WTC11 (cell line): ENCODE data around the gene CACNA2D4. TPM values are rescaled to one million over a fixed set of nuclear protein-coding genes. Genes with fewer than 3 reads are reported as not detected.

Experiments used
- ATAC-seq: fragments of 200-7000 bp; cut with Tn5 transposase; 2 replicates; pipeline ENCODE4 v1.10.0; 2021; ENCODE audit warnings: mild to moderate bottlenecking, moderate library complexity
- CTCF ChIA-PET: fragments of 300-600 bp; sonication (Branson Sonifier 250); formaldehyde crosslinking; loops from one replicate; lab custom pipeline; 2021; ENCODE audit warnings: antibody characterized with exemption; lab: Charles Lee
- POLR2A ChIA-PET: fragments of 350-600 bp; sonication (Branson Sonifier 250); formaldehyde crosslinking; loops from one replicate; lab custom pipeline; 2021; ENCODE audit warnings: antibody characterized with exemption; lab: Charles Lee
- DNase-seq: peaks from one replicate; pipeline ENCODE4 v3.0.0; 2021; ENCODE audit warnings: low spot score
- H3K27ac Mint-ChIP-seq: 2 replicates; pipeline ENCODE4 v1.8.0; 2021; ENCODE audit warnings: mixed read lengths
- H3K27me3 Mint-ChIP-seq: 2 replicates; pipeline ENCODE4 v1.8.0; 2021; ENCODE audit warnings: low read depth, mild to moderate bottlenecking, moderate library complexity, mixed read lengths
- H3K36me3 Mint-ChIP-seq: 2 replicates; pipeline ENCODE4 v1.8.0; 2021; ENCODE audit warnings: mixed read lengths
- H3K4me1 Mint-ChIP-seq: 2 replicates; pipeline ENCODE4 v1.8.0; 2022; ENCODE audit warnings: mixed read lengths
- H3K4me3 Mint-ChIP-seq: 2 replicates; pipeline ENCODE4 v1.8.0; 2021; ENCODE audit warnings: mild to moderate bottlenecking, moderate library complexity, mixed read lengths
- H3K9me3 Mint-ChIP-seq: 2 replicates; pipeline ENCODE4 v1.8.0; 2021; ENCODE audit warnings: mixed read lengths
- ATF1 ChIP-seq: sonication (generic); formaldehyde crosslinking; IDR thresholded peaks from 2 replicates; pipeline ENCODE4 v1.8.1; 2023; ENCODE audit warnings: mild to moderate bottlenecking, moderate library complexity, missing genetic modification reagents
- ERG ChIP-seq: fragments of 250-450 bp; sonication (Bioruptor Pico); IDR thresholded peaks from 2 replicates; pipeline ENCODE4 v1.8.0; 2021; ENCODE audit warnings: mild to moderate bottlenecking
- HMGA2 ChIP-seq: fragments of 250-450 bp; sonication (Bioruptor Pico); IDR thresholded peaks from 2 replicates; pipeline ENCODE4 v1.4.0; 2021; ENCODE audit warnings: mild to moderate bottlenecking, moderate library complexity
- JAZF1 ChIP-seq: fragments of 250-450 bp; sonication (Bioruptor Pico); IDR thresholded peaks from 2 replicates; pipeline ENCODE4 v1.9.0; 2021; ENCODE audit warnings: moderate library complexity, mild to moderate bottlenecking, inconsistent platforms
- KAT7 ChIP-seq: sonication (generic); formaldehyde crosslinking; IDR thresholded peaks from 2 replicates; pipeline ENCODE4 v1.8.1; 2023; ENCODE audit warnings: missing genetic modification reagents, mild to moderate bottlenecking, borderline replicate concordance
- MYBL2 ChIP-seq: sonication (generic); formaldehyde crosslinking; IDR thresholded peaks from 2 replicates; pipeline ENCODE4 v1.8.1; 2023; ENCODE audit warnings: mild to moderate bottlenecking, moderate library complexity, missing genetic modification reagents
- OVOL2 ChIP-seq: fragments of 250-450 bp; sonication (Bioruptor Pico); IDR thresholded peaks from 2 replicates; pipeline ENCODE4 v1.9.0; 2021; ENCODE audit warnings: mild to moderate bottlenecking, borderline replicate concordance
- PRRX2 ChIP-seq: fragments of 250-450 bp; sonication (Bioruptor Pico); IDR thresholded peaks from 2 replicates; pipeline ENCODE4 v1.8.0; 2021; ENCODE audit warnings: mild to moderate bottlenecking
- SMAD4 ChIP-seq: sonication (generic); formaldehyde crosslinking; IDR thresholded peaks from 2 replicates; pipeline ENCODE4 v1.8.0; 2022; ENCODE audit warnings: mild to moderate bottlenecking, missing genetic modification reagents
- TCF7 ChIP-seq: sonication (generic); formaldehyde crosslinking; IDR thresholded peaks from 2 replicates; pipeline ENCODE4 v1.8.0; 2022; ENCODE audit warnings: mild to moderate bottlenecking, low read depth, missing genetic modification reagents, moderate library complexity
- TEAD1 ChIP-seq: sonication (generic); formaldehyde crosslinking; IDR thresholded peaks from 2 replicates; pipeline ENCODE4 v1.8.0; 2022; ENCODE audit warnings: mild to moderate bottlenecking, missing genetic modification reagents
- ZNF121 ChIP-seq: sonication (generic); formaldehyde crosslinking; IDR thresholded peaks from 2 replicates; pipeline ENCODE4 v1.8.0; 2023; ENCODE audit warnings: missing genetic modification reagents
- ZNF232 ChIP-seq: sonication (generic); formaldehyde crosslinking; IDR thresholded peaks from 2 replicates; pipeline ENCODE4 v1.8.0; 2022; ENCODE audit warnings: mild to moderate bottlenecking, missing genetic modification reagents
- ZNF263 ChIP-seq: sonication (generic); formaldehyde crosslinking; IDR thresholded peaks from 2 replicates; pipeline ENCODE4 v1.8.1; 2022; ENCODE audit warnings: low read depth, mild to moderate bottlenecking, moderate library complexity, missing genetic modification reagents
- ZNF416 ChIP-seq: fragments of 250-450 bp; sonication (Bioruptor Pico); IDR thresholded peaks from 2 replicates; pipeline ENCODE4 v1.9.0; 2021; ENCODE audit warnings: mild to moderate bottlenecking, inconsistent platforms
- ZNF532 ChIP-seq: fragments of 250-450 bp; sonication (Bioruptor Pico); IDR thresholded peaks from 2 replicates; pipeline ENCODE4 v1.9.0; 2021; ENCODE audit warnings: mild to moderate bottlenecking, borderline replicate concordance
- ZNF671 ChIP-seq: fragments of 250-450 bp; sonication (Bioruptor Pico); IDR thresholded peaks from 2 replicates; pipeline ENCODE4 v1.8.0; 2021; ENCODE audit warnings: mild to moderate bottlenecking
- total RNA-seq: library from RNA; stranded (reverse); gene quantifications from 3 replicates; pipeline ENCODE4 v1.2.3, GENCODE V29; 2021
- TF ChIP-seq, protein P1 (sequence below): sonication (generic); formaldehyde crosslinking; IDR thresholded peaks from 2 replicates; pipeline ENCODE4 v1.8.1; 2023; ENCODE audit warnings: mild to moderate bottlenecking, missing genetic modification reagents, borderline replicate concordance
- TF ChIP-seq, protein P2 (sequence below): sonication (generic); formaldehyde crosslinking; IDR thresholded peaks from 2 replicates; pipeline ENCODE4 v1.8.1; 2023; ENCODE audit warnings: mild to moderate bottlenecking, missing genetic modification reagents

CACNA2D4 gene
- total RNA-seq, 1 experiment from 2014 or later: 0.04 TPM

DNA sequence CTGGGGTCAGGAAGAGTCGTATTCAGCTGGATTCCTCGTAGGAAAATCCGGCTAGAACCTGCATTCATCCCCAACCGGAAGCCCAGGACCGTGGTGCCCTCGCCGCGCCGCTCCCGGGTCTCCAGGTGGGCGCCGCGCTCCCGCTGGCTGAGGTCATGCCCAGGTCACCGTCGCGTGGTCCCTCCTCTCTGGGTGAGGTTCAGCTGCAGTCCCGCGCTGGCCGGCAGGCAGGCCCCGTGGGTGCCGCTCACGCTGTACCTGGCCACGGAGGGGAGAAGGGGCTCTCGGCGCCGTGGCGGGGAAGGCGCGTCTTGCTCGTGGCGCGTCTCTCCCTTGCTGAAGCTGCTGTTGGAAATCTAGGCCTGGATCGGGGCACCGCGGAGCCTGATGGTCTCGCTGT lies 53.6 kb downstream of the CACNA2D4 start:
- ChIA-PET POLR2A (no interaction called here), CTCF (no interaction called here)
- Mint-ChIP-seq H3K4me1 (peaks cover 2% of the 10 kb centered on the region; the same call in 1 of the 2 replicates), H3K27ac (no peak overlapping the region), H3K9me3 (peaks cover 23% of the 10 kb centered on the region), H3K4me3 (no peak overlapping the region), H3K27me3 (no peaks in the 10 kb centered on the region; the same call in 1 of the 2 replicates), H3K36me3 (no peaks in the 10 kb centered on the region)
- no peak for DNase-seq
- TF ChIP-seq OVOL2 (CRISPR knock-in tag) (no peak), ERG (no peak), ZNF671 (CRISPR knock-in tag) (no peak), SMAD4 (CRISPR knock-in tag) (no peak), ATF1 (CRISPR knock-in tag) (no peak), KAT7 (no peak), ZNF232 (no peak), TCF7 (CRISPR knock-in tag) (no peak)
- TF ChIP-seq, protein P1, sequence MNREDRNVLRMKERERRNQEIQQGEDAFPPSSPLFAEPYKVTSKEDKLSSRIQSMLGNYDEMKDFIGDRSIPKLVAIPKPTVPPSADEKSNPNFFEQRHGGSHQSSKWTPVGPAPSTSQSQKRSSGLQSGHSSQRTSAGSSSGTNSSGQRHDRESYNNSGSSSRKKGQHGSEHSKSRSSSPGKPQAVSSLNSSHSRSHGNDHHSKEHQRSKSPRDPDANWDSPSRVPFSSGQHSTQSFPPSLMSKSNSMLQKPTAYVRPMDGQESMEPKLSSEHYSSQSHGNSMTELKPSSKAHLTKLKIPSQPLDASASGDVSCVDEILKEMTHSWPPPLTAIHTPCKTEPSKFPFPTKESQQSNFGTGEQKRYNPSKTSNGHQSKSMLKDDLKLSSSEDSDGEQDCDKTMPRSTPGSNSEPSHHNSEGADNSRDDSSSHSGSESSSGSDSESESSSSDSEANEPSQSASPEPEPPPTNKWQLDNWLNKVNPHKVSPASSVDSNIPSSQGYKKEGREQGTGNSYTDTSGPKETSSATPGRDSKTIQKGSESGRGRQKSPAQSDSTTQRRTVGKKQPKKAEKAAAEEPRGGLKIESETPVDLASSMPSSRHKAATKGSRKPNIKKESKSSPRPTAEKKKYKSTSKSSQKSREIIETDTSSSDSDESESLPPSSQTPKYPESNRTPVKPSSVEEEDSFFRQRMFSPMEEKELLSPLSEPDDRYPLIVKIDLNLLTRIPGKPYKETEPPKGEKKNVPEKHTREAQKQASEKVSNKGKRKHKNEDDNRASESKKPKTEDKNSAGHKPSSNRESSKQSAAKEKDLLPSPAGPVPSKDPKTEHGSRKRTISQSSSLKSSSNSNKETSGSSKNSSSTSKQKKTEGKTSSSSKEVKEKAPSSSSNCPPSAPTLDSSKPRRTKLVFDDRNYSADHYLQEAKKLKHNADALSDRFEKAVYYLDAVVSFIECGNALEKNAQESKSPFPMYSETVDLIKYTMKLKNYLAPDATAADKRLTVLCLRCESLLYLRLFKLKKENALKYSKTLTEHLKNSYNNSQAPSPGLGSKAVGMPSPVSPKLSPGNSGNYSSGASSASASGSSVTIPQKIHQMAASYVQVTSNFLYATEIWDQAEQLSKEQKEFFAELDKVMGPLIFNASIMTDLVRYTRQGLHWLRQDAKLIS (CRISPR knock-in tag): no peak
- no peak for ATAC-seq

- Mint-ChIP-seq H3K27ac (no peak overlapping the region), H3K27me3 (no peaks in the 10 kb centered on the region; the same call in 1 of the 2 replicates), H3K4me1 (peaks cover 2% of the 10 kb centered on the region; the same call in 1 of the 2 replicates), H3K9me3 (peaks cover 19% of the 10 kb centered on the region)
- no peak for ATAC-seq
- POLR2A ChIA-PET: no interaction called here
- CTCF ChIA-PET: no interaction called here
- TF ChIP-seq ATF1 (CRISPR knock-in tag) (no peak), PRRX2 (CRISPR knock-in tag) (no peak), MYBL2 (no peak), JAZF1 (CRISPR knock-in tag) (no peak), ZNF532 (CRISPR knock-in tag) (no peak), ZNF121 (CRISPR knock-in tag) (no peak), ZNF263 (CRISPR knock-in tag) (no peak), HMGA2 (CRISPR knock-in tag) (no peak), ZNF416 (CRISPR knock-in tag) (no peak), OVOL2 (CRISPR knock-in tag) (no peak), TEAD1 (CRISPR knock-in tag) (no peak)
- TF ChIP-seq, protein P2, sequence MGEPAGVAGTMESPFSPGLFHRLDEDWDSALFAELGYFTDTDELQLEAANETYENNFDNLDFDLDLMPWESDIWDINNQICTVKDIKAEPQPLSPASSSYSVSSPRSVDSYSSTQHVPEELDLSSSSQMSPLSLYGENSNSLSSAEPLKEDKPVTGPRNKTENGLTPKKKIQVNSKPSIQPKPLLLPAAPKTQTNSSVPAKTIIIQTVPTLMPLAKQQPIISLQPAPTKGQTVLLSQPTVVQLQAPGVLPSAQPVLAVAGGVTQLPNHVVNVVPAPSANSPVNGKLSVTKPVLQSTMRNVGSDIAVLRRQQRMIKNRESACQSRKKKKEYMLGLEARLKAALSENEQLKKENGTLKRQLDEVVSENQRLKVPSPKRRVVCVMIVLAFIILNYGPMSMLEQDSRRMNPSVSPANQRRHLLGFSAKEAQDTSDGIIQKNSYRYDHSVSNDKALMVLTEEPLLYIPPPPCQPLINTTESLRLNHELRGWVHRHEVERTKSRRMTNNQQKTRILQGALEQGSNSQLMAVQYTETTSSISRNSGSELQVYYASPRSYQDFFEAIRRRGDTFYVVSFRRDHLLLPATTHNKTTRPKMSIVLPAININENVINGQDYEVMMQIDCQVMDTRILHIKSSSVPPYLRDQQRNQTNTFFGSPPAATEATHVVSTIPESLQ (CRISPR knock-in tag): no peak
- TF ChIP-seq, all 79 proteins: peak for 0
- H3K4me3 Mint-ChIP-seq: no peak overlapping the region
- no peak for DNase-seq
- no peaks in the 10 kb centered on the region for H3K36me3 Mint-ChIP-seq
Observed at GRCh38 chr12:1864456-1864855, 54.0 kb downstream of the CACNA2D4 start.
